GM12878 (cell line): Measurements from ENCODE around the gene IKZF1. TPM values are rescaled to one million over a fixed set of nuclear protein-coding genes. Genes with fewer than 3 reads are reported as not detected.
A peak's percentile ranks its signal among the peaks of the same experiment; 100 is the strongest.

Experiments
- CEBPZ ChIP-seq: fragments of 150-350 bp; IDR thresholded peaks from 2 replicates; pipeline ENCODE4 v1.6.1; 2016; ENCODE audit warnings: low read depth, low read length
- CHD2 ChIP-seq: IDR thresholded peaks from 2 replicates; pipeline ENCODE4 v1.6.1; 2011; ENCODE audit warnings: low read depth, low read length, improper control_type of control experiment, borderline replicate concordance
- DPF2 ChIP-seq: fragments of 450-650 bp; IDR thresholded peaks from 2 replicates; pipeline ENCODE4 v1.6.1; 2017; ENCODE audit warnings: mild to moderate bottlenecking
- E2F4 ChIP-seq: IDR thresholded peaks from 2 replicates; pipeline ENCODE4 v1.6.1; 2012; ENCODE audit warnings: low read depth, low read length, improper control_type of control experiment
- E2F8 ChIP-seq: fragments of 450-650 bp; IDR thresholded peaks from 2 replicates; pipeline ENCODE4 v1.6.1; 2018; ENCODE audit warnings: mild to moderate bottlenecking, low read depth, moderate library complexity; ENCODE audit not compliant: partially characterized antibody
- ESRRA ChIP-seq: IDR thresholded peaks from 2 replicates; pipeline ENCODE4 v1.6.1; 2012; ENCODE audit warnings: mild to moderate bottlenecking, low read length, improper control_type of control experiment
- FOXK2 ChIP-seq: fragments of 450-650 bp; IDR thresholded peaks from 2 replicates; pipeline ENCODE4 v1.6.1; 2017; ENCODE audit warnings: mild to moderate bottlenecking, moderate library complexity
- IKZF2 ChIP-seq, 2 experiments: fragments of 450-650 bp; IDR thresholded peaks; 2 replicates each; pipeline ENCODE4 v1.6.1; 2017; ENCODE audit warnings: mild to moderate bottlenecking in 2 of 2, moderate library complexity in 2 of 2
- KLF5 ChIP-seq: fragments of 450-650 bp; IDR thresholded peaks from 2 replicates; pipeline ENCODE4 v1.6.1; 2014; ENCODE audit warnings: mild to moderate bottlenecking; ENCODE audit not compliant: partially characterized antibody
- MAX ChIP-seq: IDR thresholded peaks from 2 replicates; pipeline ENCODE4 v1.6.1; 2012; ENCODE audit warnings: low read depth, low read length, improper control_type of control experiment
- MEF2A ChIP-seq: IDR thresholded peaks from 2 replicates; pipeline ENCODE4 v1.6.1; 2011; ENCODE audit warnings: low read depth, mild to moderate bottlenecking, low read length, moderate library complexity; ENCODE audit not compliant: insufficient read depth
- MTA3 ChIP-seq: IDR thresholded peaks from 2 replicates; pipeline ENCODE4 v1.6.1; 2012; ENCODE audit warnings: low read length, inconsistent platforms, borderline replicate concordance
- NBN ChIP-seq: fragments of 450-650 bp; IDR thresholded peaks from 2 replicates; pipeline ENCODE4 v1.6.1; 2016
- NR2C1 ChIP-seq: fragments of 450-650 bp; IDR thresholded peaks from 2 replicates; pipeline ENCODE4 v1.6.1; 2017; ENCODE audit warnings: antibody characterized with exemption, mild to moderate bottlenecking, moderate library complexity
- PAX5 ChIP-seq: IDR thresholded peaks from 2 replicates; pipeline ENCODE4 v1.6.1; 2011; ENCODE audit warnings: low read depth, low read length, borderline replicate concordance
- PAX8 ChIP-seq: fragments of 450-650 bp; IDR thresholded peaks from 2 replicates; pipeline ENCODE4 v1.6.1; 2017; ENCODE audit warnings: mild to moderate bottlenecking, moderate library complexity
- RAD51 ChIP-seq: fragments of 450-650 bp; IDR thresholded peaks from 2 replicates; pipeline ENCODE4 v1.6.1; 2016; ENCODE audit warnings: moderate library complexity, mild to moderate bottlenecking, inconsistent platforms
- SMAD1 ChIP-seq: fragments of 450-650 bp; IDR thresholded peaks from 2 replicates; pipeline ENCODE4 v1.6.1; 2018; ENCODE audit warnings: mild to moderate bottlenecking, low read depth; ENCODE audit not compliant: partially characterized antibody
- SPI1 ChIP-seq: IDR thresholded peaks from 2 replicates; pipeline ENCODE4 v1.6.1; 2011; ENCODE audit warnings: low read depth, mild to moderate bottlenecking, low read length, moderate library complexity, borderline replicate concordance; ENCODE audit not compliant: insufficient read depth
- SREBF1 ChIP-seq: IDR thresholded peaks from 2 replicates; pipeline ENCODE4 v1.6.1; 2012; ENCODE audit warnings: mild to moderate bottlenecking, low read length
- ZNF592 ChIP-seq: fragments of 450-650 bp; IDR thresholded peaks from 2 replicates; pipeline ENCODE4 v1.6.1; 2017; ENCODE audit warnings: mild to moderate bottlenecking, moderate library complexity
- polyA plus RNA-seq, 11 experiments: library from polyadenylated mRNA; depleted of rRNA in 4 of 11; unstranded in 6 of 11; stranded (reverse) in 5 of 11; fragments of >200 nt; fragmentation: Nextera tagmentation in 4 of 11; fragmentation: Illumina TruSeq in 1 of 11; extraction: Ambion mirVana in 4 of 11; extraction: Trizol in 1 of 11; gene quantifications; 1 replicate in 1 of 11; 2 replicates in 10 of 11; pipeline versions ENCODE4 v1.2.1 to v1.2.3, GENCODE V29; 2011 to 2016; ENCODE audit warnings: inconsistent platforms in 2 of 11, missing spikeins in 2 of 11, low read depth in 1 of 11
- total RNA-seq, 4 experiments: library from RNA; depleted of rRNA in 3 of 4; stranded (reverse); fragments of >200 nt in 3 of 4; fragmentation: Illumina TruSeq in 1 of 4; extraction: Trizol in 1 of 4; gene quantifications; 2 replicates each; pipeline versions ENCODE4 v1.2.1 to v1.2.3, GENCODE V29; 2013 to 2021

Gene IKZF1
- total and polyA plus RNA-seq, 10 of the 15 experiments (the other 5 are each of a cell fraction or from before 2014, with no cell fraction given), result 27.2 to 125 (median 71.6) TPM

- no peak for TF ChIP-seq ZNF592
- no peak for TF ChIP-seq CEBPZ
- no peak for TF ChIP-seq CHD2
- TF ChIP-seq RAD51, result no peak
- TF ChIP-seq ESRRA, result no peak
- TF ChIP-seq MEF2A, result 0 out of 2 replicates have a peak, but pooled peaks have one; percentile 12
- TF ChIP-seq FOXK2, result no peak
- no peak for TF ChIP-seq E2F8
- no peak for TF ChIP-seq MAX
- 0 out of 2 replicates have a peak, but pooled peaks have one; percentile 22 for TF ChIP-seq NBN
- TF ChIP-seq SPI1, result no peak
- TF ChIP-seq KLF5, result no peak
- peak; percentile 89 to 91 for TF ChIP-seq IKZF2 (IDR thresholded peaks at IDR 0.05)
- 0 out of 2 replicates have a peak, but pooled peaks have one; percentile 58 for TF ChIP-seq MTA3
- peak; percentile 66 for TF ChIP-seq DPF2
- TF ChIP-seq PAX5, result peak; percentile 7; the same call in 1 of the 2 replicates
- no peak for TF ChIP-seq SREBF1
- TF ChIP-seq PAX8, result no peak
- TF ChIP-seq NR2C1, result no peak
- TF ChIP-seq E2F4, result no peak
- TF ChIP-seq SMAD1, result no peak
Observed at GRCh38 chr7:50264908-50265307, 39.6 kb upstream of the IKZF1 start (continued).
